Measurements from ENCODE around the gene DUOX2.

DNA sequence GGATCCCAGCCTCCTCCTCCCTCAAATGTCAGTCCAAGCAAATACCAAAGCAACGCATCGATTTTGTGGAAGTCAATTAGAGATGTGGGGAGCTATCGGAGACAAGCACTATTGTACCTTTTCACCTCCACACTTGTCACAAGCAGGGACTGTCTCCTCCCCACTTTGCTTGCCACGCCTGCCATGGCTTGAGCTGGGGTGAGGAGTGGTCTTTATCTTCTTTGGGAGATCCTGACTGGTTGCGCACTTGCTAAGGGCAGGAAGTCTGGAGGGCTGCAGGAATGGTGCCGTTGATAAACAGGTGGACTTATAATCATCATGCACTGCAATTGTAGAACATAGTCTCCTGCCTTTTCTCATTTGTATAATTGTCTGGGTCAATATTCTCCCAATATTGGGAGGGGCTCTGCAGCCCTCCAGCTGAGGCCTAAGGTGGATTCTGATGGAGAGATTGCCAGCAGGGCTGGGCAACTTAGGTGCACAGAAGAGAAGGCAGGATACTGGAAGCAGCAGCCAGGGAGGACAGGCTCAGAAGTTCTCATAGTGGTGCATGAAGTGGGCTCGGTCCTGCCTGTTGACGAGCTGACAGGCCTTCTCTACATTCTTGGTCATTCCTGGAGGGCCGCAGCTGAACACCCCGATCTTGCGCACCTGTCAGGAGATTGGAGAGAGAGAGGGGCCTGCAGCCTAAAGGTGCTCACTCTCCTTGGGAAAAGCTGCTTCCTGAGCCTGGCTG is 20.2 kb downstream of the DUOX2 start:
- no peak for TF ChIP-seq POLR2A (IDR thresholded peaks at IDR 0.05)
- TF ChIP-seq, protein P1, sequence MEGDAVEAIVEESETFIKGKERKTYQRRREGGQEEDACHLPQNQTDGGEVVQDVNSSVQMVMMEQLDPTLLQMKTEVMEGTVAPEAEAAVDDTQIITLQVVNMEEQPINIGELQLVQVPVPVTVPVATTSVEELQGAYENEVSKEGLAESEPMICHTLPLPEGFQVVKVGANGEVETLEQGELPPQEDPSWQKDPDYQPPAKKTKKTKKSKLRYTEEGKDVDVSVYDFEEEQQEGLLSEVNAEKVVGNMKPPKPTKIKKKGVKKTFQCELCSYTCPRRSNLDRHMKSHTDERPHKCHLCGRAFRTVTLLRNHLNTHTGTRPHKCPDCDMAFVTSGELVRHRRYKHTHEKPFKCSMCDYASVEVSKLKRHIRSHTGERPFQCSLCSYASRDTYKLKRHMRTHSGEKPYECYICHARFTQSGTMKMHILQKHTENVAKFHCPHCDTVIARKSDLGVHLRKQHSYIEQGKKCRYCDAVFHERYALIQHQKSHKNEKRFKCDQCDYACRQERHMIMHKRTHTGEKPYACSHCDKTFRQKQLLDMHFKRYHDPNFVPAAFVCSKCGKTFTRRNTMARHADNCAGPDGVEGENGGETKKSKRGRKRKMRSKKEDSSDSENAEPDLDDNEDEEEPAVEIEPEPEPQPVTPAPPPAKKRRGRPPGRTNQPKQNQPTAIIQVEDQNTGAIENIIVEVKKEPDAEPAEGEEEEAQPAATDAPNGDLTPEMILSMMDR (IDR thresholded peaks at IDR 0.05), result no peak

Data from heart left ventricle (tissue), 13 donors.